IPS-NIHi7 (cell line): ENCODE data around the gene STK39.
"Not testable (repeated sequence)": the region's sequence is repeated elsewhere in the genome, so short reads cannot be mapped to it uniquely, and the experiment has no call there.

ENCODE experiments used
- DNase-seq: peaks from one replicate; pipeline ENCODE4 v3.0.0; 2012; ENCODE audit warnings: mixed read lengths; ENCODE audit errors: extremely low spot score

STK39 gene

GRCh38 chr2:168090366-168091135 is 156.8 kb downstream of the STK39 start:
- DNase-seq: no peak

DNA sequence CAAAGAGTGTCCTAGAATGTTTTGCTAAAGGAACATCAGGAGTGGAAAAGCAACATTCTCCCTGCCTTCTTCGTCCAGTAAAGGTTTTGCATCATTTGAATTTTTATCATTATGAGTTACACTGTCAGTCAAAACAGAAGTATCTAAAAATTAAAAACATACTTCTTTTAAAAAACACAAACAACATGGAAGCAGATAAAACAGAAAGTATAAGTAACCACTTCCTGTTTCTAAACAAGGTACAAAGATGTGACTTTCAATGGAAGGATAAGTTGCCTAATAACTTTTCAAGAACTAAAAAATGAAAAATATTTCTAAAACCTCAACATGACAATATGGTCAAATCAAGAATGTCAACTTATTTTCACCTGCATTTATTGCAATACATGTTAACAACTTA is 158.2 kb downstream of the STK39 start:
- no peak for DNase-seq

DNA sequence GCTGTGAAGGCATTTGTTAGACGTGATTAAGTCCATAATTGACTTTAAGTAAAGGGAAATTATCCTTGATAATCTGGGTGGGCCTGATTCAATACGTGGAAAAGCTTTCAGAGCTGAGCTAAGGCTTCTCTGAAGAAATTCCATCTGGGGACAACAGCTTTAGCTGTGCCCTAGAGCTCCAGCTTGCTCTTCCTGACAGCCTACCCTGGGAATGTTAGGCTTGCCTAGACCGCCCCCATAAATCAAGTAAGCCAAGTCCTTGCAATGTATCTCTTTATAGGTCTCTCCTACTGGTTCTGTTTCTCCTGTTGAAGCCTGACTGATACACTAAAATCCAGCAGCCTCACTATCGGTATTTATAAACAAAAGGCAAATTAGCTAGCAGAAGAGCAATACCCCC is 160.0 kb downstream of the STK39 start:
- no peak for DNase-seq

DNA sequence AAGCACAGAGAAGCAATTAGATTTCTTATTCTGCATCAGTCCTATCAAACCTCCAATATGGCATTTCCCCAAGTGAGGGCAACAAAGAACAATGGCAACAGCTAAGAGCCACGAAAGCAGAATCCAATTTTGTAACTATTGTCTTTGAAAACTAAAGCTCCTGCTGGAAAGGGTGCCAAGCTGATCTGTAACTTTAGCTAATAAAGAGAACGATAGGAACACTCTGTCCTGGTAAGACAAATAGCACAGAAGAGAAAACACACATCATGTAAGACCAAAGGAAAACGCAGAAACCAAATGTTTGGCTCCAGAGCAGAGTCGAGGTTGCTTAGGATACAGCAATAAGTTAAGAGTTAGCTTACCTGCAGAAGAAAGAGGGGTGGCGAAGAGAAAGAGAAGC is 160.5 kb downstream of the STK39 start:
- DNase-seq: no peak

DNA sequence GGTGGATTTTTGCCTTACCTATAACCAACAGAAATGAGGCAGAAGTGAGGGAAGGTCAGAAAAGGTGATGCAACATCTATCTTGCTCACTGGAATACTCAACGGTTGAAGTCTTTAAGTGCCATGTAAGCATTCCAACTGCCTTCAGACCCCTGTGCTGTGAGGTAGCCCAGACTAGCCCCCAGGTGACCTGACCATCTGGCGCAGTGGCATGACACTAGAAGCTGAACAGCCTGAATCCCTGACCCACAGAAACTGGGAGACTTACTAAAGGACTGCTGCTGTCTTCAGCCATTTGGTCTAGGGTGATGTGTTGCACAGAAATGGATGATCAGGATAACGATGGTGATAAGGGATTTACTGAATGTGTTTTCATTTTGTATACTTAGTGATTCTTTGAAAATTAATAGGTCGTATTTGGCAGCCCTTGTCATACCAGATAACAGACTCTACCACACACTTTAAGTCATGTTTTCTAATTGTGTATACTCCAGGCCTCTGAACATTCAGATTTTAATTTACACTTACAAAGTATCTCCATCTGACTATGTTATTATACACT is 161.5 kb downstream of the STK39 start:
- no peak for DNase-seq

DNA sequence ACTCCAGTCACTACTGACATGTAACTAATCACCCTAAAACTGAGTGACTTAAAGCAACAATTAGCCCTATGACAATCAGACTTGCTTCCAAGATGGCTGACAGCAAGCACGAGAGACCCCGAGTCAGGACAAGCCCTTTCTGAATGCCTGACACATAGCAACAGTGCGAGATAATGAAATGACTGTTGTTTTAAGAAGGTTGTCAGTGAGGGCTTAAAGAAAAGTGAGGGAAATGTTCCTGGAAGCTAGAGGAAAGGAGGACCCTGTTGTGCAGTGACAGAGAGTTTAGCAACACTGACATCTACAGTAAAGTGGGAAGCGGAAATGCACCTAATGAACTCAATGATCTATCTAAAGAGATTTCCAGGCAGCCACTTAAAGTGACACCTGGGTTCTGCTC is 163.1 kb downstream of the STK39 start:
- DNase-seq: no peak

GRCh38 chr2:168081452-168081851 is 165.9 kb downstream of the STK39 start:
- DNase-seq: not testable (repeated sequence)

GRCh38 chr2:168079236-168079635 is 168.2 kb downstream of the STK39 start:
- no peak for DNase-seq

GRCh38 chr2:168076731-168077130 is 170.7 kb downstream of the STK39 start:
- no peak for DNase-seq

GRCh38 chr2:168075446-168075845 is 171.9 kb downstream of the STK39 start:
- DNase-seq: no peak

GRCh38 chr2:168072626-168073303 is 174.6 kb downstream of the STK39 start:
- no peak for DNase-seq

DNA sequence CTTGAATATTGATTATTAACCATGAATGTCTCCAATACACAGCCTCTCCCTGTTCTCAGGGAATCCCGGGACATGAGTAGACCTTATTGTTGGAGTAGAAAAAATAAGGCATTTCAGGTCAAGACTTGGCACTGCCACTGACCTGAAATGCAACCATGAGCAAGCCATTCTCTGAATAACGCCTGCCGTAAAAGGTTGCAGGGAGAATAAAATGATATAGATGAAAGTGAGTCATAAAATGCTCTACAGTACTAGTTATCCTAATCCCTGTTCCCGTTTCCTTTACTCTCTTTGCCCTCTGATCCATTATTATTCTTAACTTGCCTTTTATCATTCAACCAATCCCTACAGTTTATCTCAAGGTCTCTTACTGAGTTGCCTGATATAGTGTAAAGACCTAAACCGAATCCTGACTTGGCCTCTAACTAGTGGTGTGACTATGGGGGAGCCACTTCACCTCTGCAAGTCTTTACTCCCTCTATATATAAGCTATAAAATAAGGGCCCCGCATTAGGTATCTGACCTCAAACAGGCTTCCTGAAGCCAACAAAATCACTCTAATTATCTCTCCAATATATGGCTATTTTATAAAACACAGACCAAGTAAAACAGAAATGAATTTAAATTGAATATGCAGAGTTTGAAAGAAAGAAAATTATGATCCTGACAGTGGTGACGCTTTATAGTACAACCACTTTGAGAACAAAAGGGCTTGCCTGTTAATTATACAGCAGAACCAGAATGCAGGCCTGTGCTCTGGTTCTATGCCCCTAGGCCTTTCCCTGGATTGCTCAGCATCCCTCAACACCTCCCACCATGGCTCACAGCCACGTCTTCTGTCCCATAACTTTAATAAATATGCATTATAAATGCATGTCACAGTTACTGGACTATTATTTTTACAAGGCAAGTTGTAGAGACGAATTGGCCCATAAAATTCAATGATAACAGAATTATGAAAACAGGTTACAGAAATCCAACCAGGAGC is 183.1 kb downstream of the STK39 start:
- peak; percentile 26 for DNase-seq

DNA sequence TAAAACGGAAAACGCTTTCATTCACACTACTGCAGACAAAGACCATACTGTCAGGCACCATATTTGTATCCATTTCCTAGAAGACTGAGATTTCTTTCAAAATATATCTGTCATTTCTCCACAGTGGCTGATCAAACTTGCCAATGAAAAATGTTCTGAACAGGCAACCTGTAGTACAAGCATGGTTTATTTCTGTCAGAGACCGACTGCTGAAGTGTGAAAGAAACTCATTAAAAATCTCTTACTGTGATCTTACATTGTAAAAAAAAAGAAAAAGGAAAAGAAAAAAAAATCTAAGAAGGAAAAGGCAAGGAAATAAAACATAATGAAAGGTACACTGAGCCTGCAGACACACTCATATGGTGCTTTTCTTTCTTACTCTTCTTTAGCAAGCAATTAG is 184.5 kb downstream of the STK39 start:
- no peak for DNase-seq

DNA sequence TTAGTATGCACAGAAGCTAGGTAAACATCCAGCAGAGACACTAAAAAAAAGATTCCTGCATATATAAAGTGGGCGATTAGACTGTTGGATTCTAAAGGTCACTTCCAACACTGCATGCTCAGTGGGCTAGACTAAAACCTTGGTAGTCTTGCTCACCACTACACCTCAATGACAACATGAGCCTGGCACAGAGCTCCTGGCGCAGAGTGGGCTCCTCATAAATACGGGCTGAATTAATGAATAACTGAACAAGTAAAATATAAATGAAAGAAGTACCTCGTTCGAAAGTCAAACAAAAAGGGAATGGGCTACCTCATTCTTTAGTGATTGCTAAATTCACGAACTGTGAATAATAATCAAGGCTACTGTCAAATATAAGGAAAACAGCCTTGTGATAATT is 185.3 kb downstream of the STK39 start:
- DNase-seq: no peak

GRCh38 chr2:168060986-168061750 is 186.2 kb downstream of the STK39 start:
- no peak for DNase-seq

DNA sequence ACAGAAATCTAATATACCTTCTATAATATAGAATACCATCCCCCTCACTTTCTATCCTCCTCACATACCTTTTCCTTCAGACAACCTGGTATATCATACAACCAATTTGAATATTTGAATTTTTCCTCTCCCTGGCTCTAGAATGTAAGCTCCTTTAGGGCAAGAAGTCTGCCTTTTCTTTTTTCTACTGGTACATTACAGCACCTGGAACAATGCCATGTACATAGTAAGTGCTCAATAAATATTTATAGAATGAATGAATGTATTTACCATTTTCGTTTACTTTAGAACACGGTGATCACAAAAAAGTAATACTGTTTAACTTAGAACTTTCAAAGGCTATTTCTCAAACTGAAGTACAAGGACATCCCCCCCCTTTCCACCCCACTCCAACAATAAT is 187.6 kb downstream of the STK39 start:
- DNase-seq: no peak

DNA sequence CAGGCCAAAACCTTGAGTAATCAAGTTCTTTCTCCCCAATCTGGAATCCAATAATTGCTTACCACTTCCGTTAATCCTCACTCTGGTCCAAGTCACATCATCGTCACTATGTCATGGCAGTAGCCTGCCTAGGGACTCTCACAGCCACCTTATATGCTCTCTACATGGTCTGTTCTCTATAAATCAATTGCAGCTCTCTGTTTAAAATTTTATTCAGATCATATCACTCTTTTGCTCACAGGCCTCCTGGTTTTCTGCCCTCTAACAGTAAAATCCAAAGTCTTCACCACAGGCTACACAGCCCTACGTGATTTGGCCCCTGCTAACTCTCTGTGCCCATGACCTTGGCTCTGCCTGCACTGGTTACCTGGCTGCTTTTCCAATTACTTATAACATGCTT is 188.7 kb downstream of the STK39 start:
- no peak for DNase-seq

DNA sequence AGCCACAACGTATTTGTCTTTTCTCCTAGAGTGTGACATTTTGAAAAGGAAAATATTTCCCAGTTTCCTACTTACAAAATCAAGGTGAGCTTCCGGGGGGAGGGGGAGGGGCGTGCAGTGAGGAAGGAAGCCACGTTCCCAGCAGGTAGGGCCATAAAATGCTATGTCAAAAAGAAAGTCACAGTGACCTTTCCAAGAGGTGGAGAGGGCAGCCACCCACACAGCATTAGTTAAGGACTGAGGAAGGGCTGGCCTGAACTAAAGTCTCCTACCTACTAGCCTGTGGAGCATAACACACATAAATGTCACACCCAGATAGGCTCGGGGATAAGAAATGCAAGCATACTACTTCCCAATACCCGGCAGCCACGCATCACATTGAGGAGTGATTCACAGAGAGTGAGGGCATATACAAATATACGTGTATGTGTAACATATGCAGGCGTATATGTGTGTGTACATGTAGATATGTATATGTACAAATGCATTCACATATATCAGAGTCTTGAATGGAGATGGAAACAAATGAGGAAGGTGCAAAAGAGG is 191.1 kb downstream of the STK39 start:
- DNase-seq: peak; percentile 28

GRCh38 chr2:168054657-168055056 is 192.7 kb downstream of the STK39 start:
- DNase-seq: no peak

- DNase-seq: no peak
Observed at GRCh38 chr2:168053676-168054075, 193.7 kb downstream of the STK39 start.

- no peak for DNase-seq
Observed at GRCh38 chr2:168052773-168053172, 194.6 kb downstream of the STK39 start.
